Measurements from ENCODE around the gene ANKS6. TPM values are rescaled to one million over a fixed set of nuclear protein-coding genes. Genes with fewer than 3 reads are reported as not detected.

Gene ANKS6
- total RNA-seq, 1 experiment from 2014 or later, result 19.6 TPM

GRCh38 chr9:98742325-98743280 is 53.8 kb downstream of the ANKS6 start:
- in situ Hi-C loops (cut with HindIII; ENCODE audit: low pct_unique_long_range_greater_than_20kb, low sequenced_read_pairs), result no loop called here

More at GRCh38 chr9:98742325-98743280, 53.8 kb downstream of the ANKS6 start:
- no peak for TF ChIP-seq POLR2AphosphoS5 (IDR thresholded peaks at IDR 0.05; ENCODE audit: low read depth, low read length)
- TF ChIP-seq REST (IDR thresholded peaks at IDR 0.05; ENCODE audit: insufficient read depth in 1 of 2, low read depth in 2 of 2, low read length in 1 of 2), result no peak
- no peak for TF ChIP-seq CTCF (IDR thresholded peaks at IDR 0.05)
- no peak for TF ChIP-seq TCF7L2 (IDR thresholded peaks at IDR 0.05; ENCODE audit: low read depth, low read length)
- TF ChIP-seq SIN3A (IDR thresholded peaks at IDR 0.05; ENCODE audit: borderline replicate concordance, insufficient read depth, low read depth, low read length), result no peak
- no peak overlapping the region for H3K27ac ChIP-seq (ENCODE audit: low read length)
- H3K9me3 ChIP-seq (ENCODE audit: control insufficient read depth, insufficient read depth, low read depth, low read length), result no peaks in the 10 kb centered on the region
- H3K27me3 ChIP-seq (ENCODE audit: control insufficient read depth, insufficient read depth, low read length), result no peaks in the 10 kb centered on the region
- POLR2A ChIA-PET, result no interaction called here
- intact Hi-C loops (cut with micrococcal nuclease; ENCODE audit: unreplicated experiment), result no loop called here
- BruUV-seq (replicated peaks), result no TSS peak
- H3K36me3 ChIP-seq (ENCODE audit: control insufficient read depth, insufficient read depth, low read length), result no peaks in the 10 kb centered on the region; the same call in 1 of the 2 replicates
- DNase-seq (ENCODE audit: low read depth, low spot score) (no peak), ATAC-seq (no peak)
- H3K4me3 ChIP-seq (ENCODE audit: low read depth in 2 of 2, low read length in 2 of 2), result no peak overlapping the region
- H3K4me1 ChIP-seq (ENCODE audit: control insufficient read depth, insufficient read depth, low read length), result no peaks in the 10 kb centered on the region
- CTCF ChIA-PET, result no interaction called here
